Testis (tissue), 2 donors: ENCODE data around the gene HELT.

Source experiments
- CTCF ChIP-seq, 3 experiments: fragments of 450-650 bp in 2 of 3; fragments of 200-600 bp in 1 of 3; sonication (generic) in 1 of 3; IDR thresholded peaks; one replicate each; pipeline ENCODE4 v1.5.1; 2016 to 2019; ENCODE audit warnings: antibody characterized with exemption in 3 of 3, mild to moderate bottlenecking in 2 of 3, moderate library complexity in 1 of 3
- POLR2A ChIP-seq: fragments of 450-650 bp; IDR thresholded peaks from one replicate; pipeline ENCODE4 v1.6.1; 2017; ENCODE audit warnings: antibody characterized with exemption, mild to moderate bottlenecking, moderate library complexity

- TF ChIP-seq POLR2A, result no peak
- no peak for TF ChIP-seq CTCF (IDR thresholded peaks at IDR 0.05)
Measured at GRCh38 chr4:185016101-185016940, 2.0 kb upstream of the HELT start.
